Endodermal cell (in vitro differentiated cells): ENCODE measurements around the gene STK36. TPM values are rescaled to one million over a fixed set of nuclear protein-coding genes. Genes with fewer than 3 reads are reported as not detected.
A peak's percentile ranks its signal among the peaks of the same experiment; 100 is the strongest.

Experiments used
- DNase-seq: peaks from one replicate; pipeline ENCODE4 v3.0.0-alpha.2; 2017
- H3K27ac ChIP-seq: 2 replicates; pipeline ENCODE4 v1.5.1; 2013; ENCODE audit warnings: mild to moderate bottlenecking, low read depth, low read length, moderate library complexity
- H3K27me3 ChIP-seq: 2 replicates; pipeline ENCODE4 v1.6.1; 2013; ENCODE audit warnings: mild to moderate bottlenecking, low read length, moderate library complexity; ENCODE audit not compliant: insufficient read depth, control insufficient read depth, poor library complexity, severe bottlenecking
- H3K36me3 ChIP-seq: 2 replicates; pipeline ENCODE4 v1.7.0; 2013; ENCODE audit warnings: mild to moderate bottlenecking, low read length, moderate library complexity; ENCODE audit not compliant: control insufficient read depth, insufficient read depth
- H3K4me1 ChIP-seq: one replicate; pipeline ENCODE4 v1.7.0; 2013; ENCODE audit warnings: low read length; ENCODE audit not compliant: control insufficient read depth, insufficient read depth
- H3K4me3 ChIP-seq: 2 replicates; pipeline ENCODE4 v1.5.1; 2013; ENCODE audit warnings: mild to moderate bottlenecking, low read length, moderate library complexity
- H3K9ac ChIP-seq: 2 replicates; pipeline ENCODE4 v1.6.1; 2013; ENCODE audit warnings: mild to moderate bottlenecking, low read length, moderate library complexity; ENCODE audit not compliant: poor library complexity, severe bottlenecking; ENCODE audit errors: extremely low read depth
- H3K9me3 ChIP-seq: 2 replicates; pipeline ENCODE4 v1.6.1; 2013; ENCODE audit warnings: mild to moderate bottlenecking, low read length, moderate library complexity; ENCODE audit not compliant: control insufficient read depth
- H3K27ac Mint-ChIP-seq: 2 replicates; pipeline ENCODE4 v1.8.0; 2020; ENCODE audit warnings: mixed read lengths
- H3K27me3 Mint-ChIP-seq: 2 replicates; pipeline ENCODE4 v1.8.0; 2021; ENCODE audit warnings: mild to moderate bottlenecking, mixed read lengths; ENCODE audit not compliant: insufficient read depth
- H3K36me3 Mint-ChIP-seq: 2 replicates; pipeline ENCODE4 v1.8.0; 2020; ENCODE audit warnings: low read depth, mixed read lengths
- H3K4me1 Mint-ChIP-seq: 2 replicates; pipeline ENCODE4 v1.8.0; 2020; ENCODE audit warnings: mixed read lengths
- H3K4me3 Mint-ChIP-seq: 2 replicates; pipeline ENCODE4 v1.8.0; 2020; ENCODE audit warnings: mild to moderate bottlenecking, moderate library complexity, mixed read lengths
- H3K9me3 Mint-ChIP-seq: 2 replicates; pipeline ENCODE4 v1.8.0; 2020; ENCODE audit warnings: mild to moderate bottlenecking, mixed read lengths
- CTCF ChIP-seq: fragments of 200-600 bp; sonication (generic); conservative IDR thresholded peaks from 2 replicates; pipeline ENCODE4 v1.5.0; 2021; ENCODE audit warnings: antibody characterized with exemption, mild to moderate bottlenecking
- WGBS, 2 experiments: methylation state at CpG; one replicate each; pipeline versions ENCODE4 v1.1.5 to v1.1.7; 2013; ENCODE audit warnings: missing lambda C conversion rate in 2 of 2, mixed read lengths in 1 of 2; ENCODE audit not compliant: insufficient coverage in 1 of 2, insufficient read length in 1 of 2; 5-methylcytosine and 5-hydroxymethylcytosine counted together
- total RNA-seq, 2 donors: library from RNA; stranded (reverse); fragmentation: NEBNext Ultra II Directional in 1 of 2; extraction: Animal tissue kit (Norgen Biotek cat#: 25700) in 1 of 2; gene quantifications; 2 replicates in 1 of 2; 3 replicates in 1 of 2; pipeline ENCODE4 v1.2.1, GENCODE V29; 2021

STK36 gene
- total RNA-seq, 2 donors from 2014 or later: 73.5 to 87.4 TPM

- TF ChIP-seq CTCF: no peak
- peaks cover 63% of the 10 kb centered on the region for H3K36me3 Mint-ChIP-seq
- no peak for DNase-seq
- H3K4me1 Mint-ChIP-seq: no peaks in the 10 kb centered on the region
- Histone ChIP-seq H3K9me3 (no peaks in the 10 kb centered on the region), H3K4me3 (no peak overlapping the region), H3K4me1 (no peaks in the 10 kb centered on the region), H3K27ac (no peak overlapping the region), H3K9ac (no peak overlapping the region), H3K27me3 (no peaks in the 10 kb centered on the region), H3K36me3 (peaks cover 75% of the 10 kb centered on the region)
- H3K4me3 Mint-ChIP-seq: no peak overlapping the region
- no peaks in the 10 kb centered on the region for H3K27me3 Mint-ChIP-seq
- H3K9me3 Mint-ChIP-seq: no peaks in the 10 kb centered on the region
- 95 to 97% methylated on average over 6 to 11 of the region's 11 CpGs for WGBS, 2 experiments
- H3K27ac Mint-ChIP-seq: no peak overlapping the region
Observed at GRCh38 chr2:218644721-218645120, 27.2 kb upstream of the STK36 start.

GRCh38 chr2:218645126-218645525 is 26.8 kb upstream of the STK36 start:
- H3K27me3 Mint-ChIP-seq: no peaks in the 10 kb centered on the region
- no peak overlapping the region for H3K27ac ChIP-seq
- no peak overlapping the region for H3K4me3 ChIP-seq
- H3K4me1 ChIP-seq: no peaks in the 10 kb centered on the region
- no peaks in the 10 kb centered on the region for H3K9me3 ChIP-seq
- 83 to 96% methylated on average over 1 of the region's 1 CpG for WGBS, 2 experiments
- peaks cover 77% of the 10 kb centered on the region for H3K36me3 ChIP-seq
- no peak for TF ChIP-seq CTCF
- no peak overlapping the region for H3K9ac ChIP-seq
- H3K27me3 ChIP-seq: no peaks in the 10 kb centered on the region
- DNase-seq: no peak
- H3K27ac Mint-ChIP-seq: no peak overlapping the region
- no peak overlapping the region for H3K4me3 Mint-ChIP-seq
- H3K4me1 Mint-ChIP-seq: no peaks in the 10 kb centered on the region
- peaks cover 65% of the 10 kb centered on the region for H3K36me3 Mint-ChIP-seq
- H3K9me3 Mint-ChIP-seq: no peaks in the 10 kb centered on the region

- peaks cover 81% of the 10 kb centered on the region for H3K36me3 ChIP-seq
- H3K27me3 ChIP-seq: no peaks in the 10 kb centered on the region
- H3K27me3 Mint-ChIP-seq: no peaks in the 10 kb centered on the region
- H3K27ac ChIP-seq: no peak overlapping the region
- no peaks in the 10 kb centered on the region for H3K4me1 ChIP-seq
- peak; percentile 91 for TF ChIP-seq CTCF
- no peaks in the 10 kb centered on the region for H3K9me3 ChIP-seq
- DNase-seq: peak; percentile 88
- H3K9me3 Mint-ChIP-seq: no peaks in the 10 kb centered on the region
- peaks cover 63% of the 10 kb centered on the region for H3K36me3 Mint-ChIP-seq
- no peak overlapping the region for H3K4me3 Mint-ChIP-seq
- WGBS, 2 experiments: 84 to 86% methylated on average over 8 to 9 of the region's 9 CpGs
- no peak overlapping the region for H3K9ac ChIP-seq
- no peak overlapping the region for H3K27ac Mint-ChIP-seq
- H3K4me3 ChIP-seq: no peak overlapping the region
- H3K4me1 Mint-ChIP-seq: no peaks in the 10 kb centered on the region
Observed at GRCh38 chr2:218648088-218648786, 23.6 kb upstream of the STK36 start.
